Measurements from ENCODE around the gene CCDC73. TPM values are rescaled to one million over a fixed set of nuclear protein-coding genes. Genes with fewer than 3 reads are reported as not detected.

Gene CCDC73
- polyA plus RNA-seq, 1 donor, result 0.10 TPM

DNA sequence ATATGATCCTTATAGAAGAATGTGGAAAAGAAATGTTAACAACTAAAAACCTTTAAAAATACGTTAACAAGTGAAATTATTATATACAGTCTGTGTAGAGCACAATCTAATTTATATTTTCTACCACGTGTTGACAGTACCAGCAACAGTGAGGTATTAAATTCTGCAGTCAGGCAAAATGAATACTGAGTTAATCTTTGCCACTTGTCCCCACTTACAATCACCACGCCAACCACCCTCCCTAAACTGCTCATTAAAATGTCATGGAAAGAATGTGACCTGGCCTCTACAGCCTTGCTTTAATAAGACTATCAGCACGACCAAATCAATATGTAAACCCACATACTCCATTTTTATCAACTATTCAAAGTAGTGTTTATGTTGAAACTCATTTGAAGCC is 239.4 kb downstream of the CCDC73 start:
- H3K27ac ChIP-seq (ENCODE audit: low read length), result no peak overlapping the region
- 60% methylated on average over 1 of the region's 4 CpGs for WGBS (ENCODE audit: insufficient coverage, low lambda C conversion rate)
- H3K4me3 ChIP-seq (ENCODE audit: low read length), result no peak overlapping the region
- no peaks in the 10 kb centered on the region for H3K36me3 ChIP-seq (ENCODE audit: control insufficient read depth, insufficient read depth, low read length)
- H3K27me3 ChIP-seq (ENCODE audit: control insufficient read depth, insufficient read depth, low read length), result peaks cover 2% of the 10 kb centered on the region
- H3K4me1 ChIP-seq (ENCODE audit: control insufficient read depth, insufficient read depth, low read length), result no peaks in the 10 kb centered on the region
- DNase-seq, result no peak
- no peaks in the 10 kb centered on the region for H3K9me3 ChIP-seq (ENCODE audit: control insufficient read depth, low read depth, low read length)

Other genes starting within 250 kb of the CCDC73 start
- gene EIF3M, start 210.8 kb downstream of the CCDC73 start, polyA plus RNA-seq, result 378 TPM
- gene PRRG4, start 35.3 kb upstream of the CCDC73 start, polyA plus RNA-seq, result 9.3 TPM
- gene QSER1, start 98.1 kb upstream of the CCDC73 start, polyA plus RNA-seq, result 19.5 TPM
- 58.3 TPM for gene DEPDC7, start 221.2 kb upstream of the CCDC73 start, polyA plus RNA-seq
- 10.5 TPM for gene TCP11L1, start 244.9 kb upstream of the CCDC73 start, polyA plus RNA-seq

Measured in large intestine (tissue), 3 donors.